H1 (cell line): Measurements from ENCODE around the gene SEC63. TPM values are rescaled to one million over a fixed set of nuclear protein-coding genes. Genes with fewer than 3 reads are reported as not detected.

ENCODE experiments used
- ASH2L ChIP-seq: fragments of 200-600, 300-600 bp; sonication (generic); IDR thresholded peaks from one replicate; pipeline ENCODE4 v1.7.1; 2017; ENCODE audit warnings: low read length
- CREB1 ChIP-seq: IDR thresholded peaks from 2 replicates; pipeline ENCODE4 v1.6.1; 2012; ENCODE audit warnings: inconsistent platforms
- CTBP2 ChIP-seq: IDR thresholded peaks from 2 replicates; pipeline ENCODE4 v1.7.0; 2011; ENCODE audit warnings: borderline replicate concordance, mild to moderate bottlenecking, moderate library complexity, mixed read lengths, low read length; ENCODE audit not compliant: insufficient read depth, insufficient read length
- E2F6 ChIP-seq: IDR thresholded peaks from 2 replicates; pipeline ENCODE4 v1.6.1; 2012; ENCODE audit warnings: inconsistent platforms
- JUND ChIP-seq: IDR thresholded peaks from 2 replicates; pipeline ENCODE4 v1.6.1; 2011; ENCODE audit warnings: mild to moderate bottlenecking, improper control_type of control experiment, low read length
- NRF1 ChIP-seq: IDR thresholded peaks from 2 replicates; pipeline ENCODE4 v1.6.1; 2011; ENCODE audit warnings: mild to moderate bottlenecking, low read depth, low read length, improper control_type of control experiment
- PHF8 ChIP-seq: fragments of 200-600 bp; sonication (generic); conservative IDR thresholded peaks from 2 replicates; pipeline ENCODE4 v1.7.1; 2012; ENCODE audit warnings: low read depth, mild to moderate bottlenecking, inconsistent platforms, low read length, moderate library complexity
- RBBP5 ChIP-seq: IDR thresholded peaks from 2 replicates; pipeline ENCODE4 v1.7.1; 2012; ENCODE audit warnings: low read depth, mild to moderate bottlenecking, inconsistent platforms, low read length, moderate library complexity, borderline replicate concordance
- RNF2 ChIP-seq: fragments of 200-900, 300-1000 bp; sonication (generic); IDR thresholded peaks from 2 replicates; pipeline ENCODE4 v1.7.1; 2016; ENCODE audit warnings: borderline replicate concordance, low read depth, mild to moderate bottlenecking, antibody characterized with exemption, low read length; ENCODE audit not compliant: poor library complexity, severe bottlenecking; ENCODE audit errors: missing control alignments
- RXRA ChIP-seq: IDR thresholded peaks from 2 replicates; pipeline ENCODE4 v1.6.1; 2011; ENCODE audit warnings: low read depth, mild to moderate bottlenecking, low read length, moderate library complexity; ENCODE audit not compliant: insufficient read depth
- SIRT6 ChIP-seq: IDR thresholded peaks from one replicate; pipeline ENCODE4 v1.7.1; 2012; ENCODE audit warnings: low read length, inconsistent platforms
- TEAD4 ChIP-seq: IDR thresholded peaks from 2 replicates; pipeline ENCODE4 v1.6.1; 2012; ENCODE audit warnings: low read depth, low read length, inconsistent platforms, mixed read lengths
- YY1 ChIP-seq: IDR thresholded peaks from 2 replicates; pipeline ENCODE4 v1.6.1; 2011; ENCODE audit warnings: low read depth, mild to moderate bottlenecking, low read length
- polyA plus RNA-seq, 7 experiments: library from polyadenylated mRNA; depleted of rRNA in 3 of 7; stranded (reverse) in 5 of 7; unstranded in 2 of 7; fragments of >200 nt in 5 of 7; fragments of 200-250 nt in 2 of 7; gene quantifications; 1 replicate in 5 of 7; 2 replicates in 1 of 7; 4 replicates in 1 of 7; pipeline versions ENCODE4 v1.2.1 to v1.2.3, GENCODE V29; 2011 to 2013; ENCODE audit warnings: missing spikeins in 2 of 7, mixed read lengths in 2 of 7
- total RNA-seq: library from RNA; stranded (reverse); fragmentation: NEBNext Ultra II Directional; extraction: Animal tissue kit (Norgen Biotek cat#: 25700); gene quantifications from 2 replicates; pipeline ENCODE4 v1.2.1, GENCODE V29; 2021
- TF ChIP-seq, protein P1 (sequence below): IDR thresholded peaks from 2 replicates; pipeline ENCODE4 v1.6.1; 2011; ENCODE audit warnings: low read depth, mild to moderate bottlenecking, low read length; ENCODE audit not compliant: insufficient read depth
- TF ChIP-seq, protein P2 (sequence below): IDR thresholded peaks from 2 replicates; pipeline ENCODE4 v1.6.1; 2012; ENCODE audit warnings: inconsistent platforms

SEC63 gene
- total and polyA plus RNA-seq, 2 of the 8 experiments (the other 6 are each of a cell fraction or from before 2014, with no cell fraction given) = 17.3 to 121 TPM

GRCh38 chr6:107957909-107958688 is at the start of gene SEC63 (continued):
- TF ChIP-seq, protein P1, sequence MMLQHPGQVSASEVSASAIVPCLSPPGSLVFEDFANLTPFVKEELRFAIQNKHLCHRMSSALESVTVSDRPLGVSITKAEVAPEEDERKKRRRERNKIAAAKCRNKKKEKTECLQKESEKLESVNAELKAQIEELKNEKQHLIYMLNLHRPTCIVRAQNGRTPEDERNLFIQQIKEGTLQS = no peak
- TF ChIP-seq RBBP5 (peak; percentile 73), CREB1 (0 out of 2 replicates have a peak, but pooled peaks have one; percentile 6), PHF8 (peak; percentile 38; the same call in 1 of the 2 replicates), NRF1 (no peak), RNF2 (no peak), SIRT6 (no peak), ASH2L (peak; percentile 79), CTBP2 (no peak), E2F6 (peak; percentile 95), YY1 (no peak), JUND (no peak), TEAD4 (peak; percentile 74; the same call in 1 of the 2 replicates), RXRA (no peak)
- TF ChIP-seq, protein P2, sequence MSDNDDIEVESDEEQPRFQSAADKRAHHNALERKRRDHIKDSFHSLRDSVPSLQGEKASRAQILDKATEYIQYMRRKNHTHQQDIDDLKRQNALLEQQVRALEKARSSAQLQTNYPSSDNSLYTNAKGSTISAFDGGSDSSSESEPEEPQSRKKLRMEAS = peak; percentile 78
- TF ChIP-seq, all 59 proteins: peak for 17
